ENCODE results near the gene SYNPO.

SYNPO gene

DNA sequence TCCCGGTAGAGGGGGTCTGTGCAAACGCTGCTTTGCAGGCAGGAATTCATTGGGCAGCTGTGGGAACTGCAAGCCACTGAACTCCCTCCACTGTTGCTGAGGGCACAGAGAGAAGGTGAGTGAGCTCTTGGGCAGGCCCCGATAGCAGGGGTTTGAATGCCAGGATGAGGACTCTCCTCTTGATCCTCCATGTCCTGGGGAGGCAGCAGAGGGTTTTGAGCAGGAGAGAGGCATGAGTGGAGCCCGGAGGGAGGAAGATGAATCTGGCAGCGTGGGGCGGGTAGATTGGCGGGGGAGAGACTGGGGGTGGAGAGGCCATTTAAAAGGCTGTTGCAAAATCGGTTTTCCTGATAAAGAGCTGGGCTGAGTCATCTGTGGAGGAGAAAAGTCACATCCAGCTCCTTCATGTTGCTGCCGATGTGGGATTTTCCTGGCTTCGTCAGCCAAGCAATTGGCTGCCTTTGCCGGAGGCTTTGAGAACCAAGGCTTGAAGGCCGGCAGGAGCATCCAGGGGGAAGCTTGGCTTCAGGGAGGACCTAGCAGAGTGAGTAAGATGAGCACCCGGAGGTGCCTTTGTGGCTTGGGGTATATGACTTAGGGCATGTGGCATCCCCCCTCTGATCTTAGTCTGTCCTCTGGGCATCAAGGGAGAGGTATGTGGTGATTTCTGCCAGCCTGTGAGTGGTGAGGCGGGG is at the start of gene SYNPO:
TSS of gene SYNPO (plus strand) at position 350 of the 695 bp plus-strand sequence. CDS start 7,616 bp downstream, outside the sequence.
- no peak within 1 kb of the TSS for H3K27ac ChIP-seq
- TF ChIP-seq CTCF (conservative IDR thresholded peaks at IDR 0.05) = no peak
- no peak for TF ChIP-seq ZFX (IDR thresholded peaks at IDR 0.05)

DNA sequence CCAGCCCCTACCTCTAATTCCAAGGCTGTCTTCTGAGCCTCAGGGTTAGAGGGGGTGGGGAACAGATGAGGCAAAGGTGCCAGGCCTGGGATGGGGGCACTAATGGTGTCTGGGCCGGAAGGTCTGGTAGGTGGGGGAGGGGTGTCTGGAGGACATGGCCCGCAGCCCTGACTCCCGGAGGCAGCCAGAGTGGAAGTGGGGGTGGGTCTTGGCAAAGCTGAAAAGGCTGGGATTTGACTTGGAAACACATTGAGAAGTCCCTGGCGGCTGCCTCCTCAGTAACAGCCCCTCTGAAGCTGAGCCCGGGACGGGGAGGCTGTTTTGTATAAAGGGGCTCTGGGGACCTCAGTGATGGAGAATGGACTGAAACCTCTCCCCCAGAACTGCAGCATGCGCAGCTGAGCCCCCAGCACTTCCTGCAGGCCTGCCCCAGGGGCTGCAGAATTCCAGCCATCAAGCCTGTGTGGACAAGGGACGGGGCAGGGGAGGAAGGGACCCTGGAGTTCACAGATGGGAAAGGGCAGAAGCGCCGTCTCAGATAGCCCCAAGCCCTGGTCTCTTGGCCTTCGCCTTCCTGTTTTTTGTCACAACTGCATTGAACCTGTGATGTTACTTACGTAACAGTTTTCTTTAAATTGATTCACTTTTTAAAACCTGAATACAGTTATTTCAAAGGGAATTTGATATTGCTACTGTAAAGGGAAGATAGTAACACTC is 49.3 kb upstream of the SYNPO start:
- no peak overlapping the region for H3K27ac ChIP-seq
- no peak for TF ChIP-seq ZFX (IDR thresholded peaks at IDR 0.05)
- TF ChIP-seq CTCF (conservative IDR thresholded peaks at IDR 0.05) = no peak

GRCh38 chr5:150593593-150593992 is 46.9 kb upstream of the SYNPO start:
- H3K27ac ChIP-seq = no peak overlapping the region
- TF ChIP-seq ZFX (IDR thresholded peaks at IDR 0.05) = no peak
- TF ChIP-seq CTCF (conservative IDR thresholded peaks at IDR 0.05) = no peak

- TF ChIP-seq CTCF (conservative IDR thresholded peaks at IDR 0.05) = no peak
- no peak for TF ChIP-seq ZFX (IDR thresholded peaks at IDR 0.05)
These were observed 46.5 kb upstream of the SYNPO start for GRCh38 chr5:150593996-150594395.

GRCh38 chr5:150595466-150596031 is 44.9 kb upstream of the SYNPO start:
- TF ChIP-seq CTCF (conservative IDR thresholded peaks at IDR 0.05) (no peak), ZFX (IDR thresholded peaks at IDR 0.05) (no peak)
- no peak overlapping the region for H3K27ac ChIP-seq

More at GRCh38 chr5:150593996-150594395, 46.5 kb upstream of the SYNPO start:
- H3K27ac ChIP-seq = no peak overlapping the region

DNA sequence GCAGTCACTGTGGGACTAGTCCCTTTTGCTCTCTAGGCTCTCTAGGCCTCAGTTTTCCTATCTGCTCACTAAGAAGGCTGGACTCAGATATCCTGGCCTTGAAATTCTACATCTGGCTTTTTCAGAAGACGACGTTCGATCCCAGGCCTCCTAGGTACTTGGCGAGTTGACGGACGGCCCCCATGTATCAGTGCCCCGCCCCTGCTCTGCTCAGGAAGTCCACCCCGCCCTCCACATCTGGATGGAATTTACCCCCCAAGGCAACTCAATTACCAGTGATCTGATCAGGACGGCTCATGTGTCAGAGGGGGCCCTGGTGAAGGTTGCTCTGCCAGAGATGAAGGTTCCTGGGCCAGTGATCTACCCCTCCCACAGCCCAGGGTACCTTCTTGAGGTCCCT is 44.1 kb upstream of the SYNPO start:
- TF ChIP-seq ZFX (IDR thresholded peaks at IDR 0.05) = no peak
- TF ChIP-seq CTCF (conservative IDR thresholded peaks at IDR 0.05) = no peak
- no peak overlapping the region for H3K27ac ChIP-seq

GRCh38 chr5:150596826-150597225 is 43.6 kb upstream of the SYNPO start:
- TF ChIP-seq CTCF (conservative IDR thresholded peaks at IDR 0.05) = no peak
- no peak for TF ChIP-seq ZFX (IDR thresholded peaks at IDR 0.05)
- H3K27ac ChIP-seq = no peak overlapping the region
